Measurements from ENCODE around the gene PACSIN2. TPM values are rescaled to one million over a fixed set of nuclear protein-coding genes. Genes with fewer than 3 reads are reported as not detected.

The PACSIN2 gene
- total RNA-seq, 1 experiment from 2014 or later = 70.5 TPM

GRCh38 chr22:42951093-42951710 lies 63.7 kb downstream of the PACSIN2 start (continued):
- no peak for TF ChIP-seq E2F1 (CRISPR knock-in tag; IDR thresholded peaks at IDR 0.05)
- no peak for TF ChIP-seq AR (CRISPR knock-in tag; IDR thresholded peaks at IDR 0.05)
- no peak for TF ChIP-seq CREB1 (CRISPR knock-in tag; IDR thresholded peaks at IDR 0.05)
- TF ChIP-seq MLX (CRISPR knock-in tag; IDR thresholded peaks at IDR 0.05) = no peak
- TF ChIP-seq SP1 (CRISPR knock-in tag; conservative IDR thresholded peaks at IDR 0.05) = no peak

GRCh38 chr22:42950281-42950680 lies 64.7 kb downstream of the PACSIN2 start:
- peaks cover 67% of the 10 kb centered on the region for H3K4me1 Mint-ChIP-seq
- no peaks in the 10 kb centered on the region for H3K36me3 Mint-ChIP-seq
- H3K4me3 Mint-ChIP-seq = no peak overlapping the region
- TF ChIP-seq E2F4 (CRISPR knock-in tag; IDR thresholded peaks at IDR 0.05; ENCODE audit: borderline replicate concordance, low read depth) (no peak), NFATC4 (CRISPR knock-in tag; IDR thresholded peaks at IDR 0.05) (no peak), ZNF219 (CRISPR knock-in tag; IDR thresholded peaks at IDR 0.05; ENCODE audit: borderline replicate concordance) (no peak), E2F1 (CRISPR knock-in tag; IDR thresholded peaks at IDR 0.05) (no peak), IRF2 (CRISPR knock-in tag; IDR thresholded peaks at IDR 0.05; ENCODE audit: borderline replicate concordance, low read depth) (no peak), TEAD1 (CRISPR knock-in tag; IDR thresholded peaks at IDR 0.05) (no peak), ZBTB43 (CRISPR knock-in tag; IDR thresholded peaks at IDR 0.05) (no peak), JAZF1 (CRISPR knock-in tag; IDR thresholded peaks at IDR 0.05) (no peak), MXD4 (CRISPR knock-in tag; IDR thresholded peaks at IDR 0.05; ENCODE audit: borderline replicate concordance) (no peak), ZNF512 (CRISPR knock-in tag; IDR thresholded peaks at IDR 0.05; ENCODE audit: borderline replicate concordance) (no peak), NFE2L1 (CRISPR knock-in tag; IDR thresholded peaks at IDR 0.05) (no peak), TCF7 (CRISPR knock-in tag; IDR thresholded peaks at IDR 0.05; ENCODE audit: low read depth) (no peak), SP1 (CRISPR knock-in tag; conservative IDR thresholded peaks at IDR 0.05) (no peak), ERG (CRISPR knock-in tag; IDR thresholded peaks at IDR 0.05) (no peak), USF2 (CRISPR knock-in tag; IDR thresholded peaks at IDR 0.05) (no peak), GABPB1 (CRISPR knock-in tag; IDR thresholded peaks at IDR 0.05) (no peak), NFYB (CRISPR knock-in tag; conservative IDR thresholded peaks at IDR 0.05; ENCODE audit: low read depth) (no peak)
- CTCF ChIA-PET = interaction anchor here (0.7 kb wide), 1 partner anchor 25 kb away, joined by 4 read pairs; no protein-coding TSS in a partner anchor
- no peak for DNase-seq (ENCODE audit: low spot score)
- H3K9me3 Mint-ChIP-seq = no peaks in the 10 kb centered on the region
- no peak overlapping the region for H3K27ac Mint-ChIP-seq
- no peak for ATAC-seq
- no peaks in the 10 kb centered on the region for H3K27me3 Mint-ChIP-seq (ENCODE audit: low read depth)
- POLR2A ChIA-PET = no interaction called here
